ENCODE measurements around the gene RPA1.

GRCh38 chr17:1933875-1934715, 104.3 kb downstream of the RPA1 start:
- TF ChIP-seq CTCF (IDR thresholded peaks at IDR 0.05) (no peak), POLR2AphosphoS5 (IDR thresholded peaks at IDR 0.05; ENCODE audit: insufficient read depth in 1 of 2, low read depth in 1 of 2) (no peak), POLR2A (IDR thresholded peaks at IDR 0.05) (no peak)
